ENCODE measurements around the gene FOXP1.

The FOXP1 gene

DNA sequence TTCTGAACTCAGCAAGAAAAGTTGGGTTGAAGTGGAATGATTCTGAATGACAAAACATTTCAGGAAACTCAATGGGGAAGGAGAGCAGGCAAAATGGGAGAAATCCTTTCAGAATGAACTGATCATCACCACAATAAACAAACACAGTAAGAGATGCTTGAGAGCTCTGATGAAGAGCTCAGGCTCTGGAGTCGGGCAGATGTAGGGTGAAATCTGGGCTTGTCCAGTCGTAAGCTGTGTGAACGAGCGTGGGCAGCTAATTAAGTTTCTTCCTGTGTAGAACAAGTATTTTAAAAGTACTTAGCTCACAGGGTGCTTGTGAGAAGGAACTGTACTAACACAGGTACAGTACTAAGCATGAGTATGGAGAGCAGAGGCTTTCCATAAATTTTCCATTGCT lies 406.2 kb downstream of the FOXP1 start:
- no peak for DNase-seq (ENCODE audit: low read depth in 2 of 2)

DNA sequence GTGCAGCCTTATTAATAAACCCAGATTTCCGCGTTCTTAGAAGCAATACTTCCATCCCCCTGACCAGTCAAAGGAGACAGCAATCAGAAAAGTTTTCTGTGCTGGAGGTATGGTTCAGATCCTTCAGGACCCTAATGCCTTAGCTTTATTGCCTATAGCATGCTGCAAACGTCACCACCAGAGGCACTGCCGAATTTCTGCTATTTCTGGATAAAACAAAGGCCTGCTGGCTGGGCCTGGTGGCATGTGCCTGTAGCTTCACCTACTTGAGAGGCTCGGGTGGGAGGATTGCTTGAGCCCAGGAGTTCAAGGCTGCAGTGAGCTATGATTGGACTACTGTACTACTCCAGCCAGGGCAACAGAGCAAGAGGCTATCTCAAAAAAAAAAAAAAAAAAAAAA lies 407.2 kb downstream of the FOXP1 start:
- DNase-seq (ENCODE audit: low read depth in 2 of 2), result no peak

DNA sequence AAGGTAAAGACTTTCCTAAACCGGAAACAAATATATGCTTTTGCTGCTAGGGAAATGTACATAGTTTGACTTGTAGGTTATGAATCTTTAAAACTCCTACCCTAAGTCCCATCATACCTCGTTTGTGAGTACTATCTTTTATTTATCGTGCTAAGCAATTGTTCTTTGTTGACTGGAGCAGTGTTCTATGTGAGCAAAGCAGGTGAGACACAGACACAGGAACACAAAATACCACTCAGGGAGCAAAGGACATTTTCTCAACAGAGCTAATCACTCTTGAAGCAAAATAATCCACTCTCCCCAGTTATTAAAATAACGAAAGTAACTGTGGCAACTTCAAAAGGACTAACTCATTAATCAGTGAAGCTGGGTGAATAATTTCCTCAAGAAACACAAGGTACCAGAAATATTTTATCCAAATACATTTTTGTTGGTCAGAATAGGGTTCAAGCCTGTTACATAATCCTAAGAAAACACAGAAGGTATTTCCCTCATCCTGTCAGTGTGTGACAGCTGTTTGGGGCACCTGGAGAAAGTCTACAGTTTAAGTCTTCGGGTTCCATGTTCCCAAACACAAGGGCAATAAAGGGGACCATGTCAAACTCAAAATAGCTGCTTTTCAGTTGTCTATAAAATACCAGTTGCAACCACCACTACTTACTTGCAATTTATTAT lies 407.7 kb downstream of the FOXP1 start:
- no peak for DNase-seq (ENCODE audit: low read depth in 2 of 2)

DNA sequence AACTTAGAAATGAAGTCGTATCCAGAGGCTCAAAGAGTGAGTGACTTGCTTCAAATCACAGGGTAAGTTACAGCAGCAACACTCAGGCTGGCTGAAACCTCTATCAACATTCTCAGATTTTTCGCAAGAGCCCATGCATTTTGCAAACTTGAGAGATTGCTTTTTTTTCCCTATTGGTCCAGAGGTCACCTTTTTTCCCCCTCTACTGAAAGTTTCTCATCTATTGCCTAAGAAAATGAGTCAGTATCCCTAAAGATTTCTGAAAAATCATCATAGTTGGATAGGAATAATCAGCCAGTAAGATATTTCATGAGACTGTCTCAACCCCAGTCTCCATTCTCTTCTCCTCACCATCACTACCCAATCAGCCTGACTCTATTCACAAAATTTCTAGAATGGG lies 410.6 kb downstream of the FOXP1 start:
- no peak for DNase-seq (ENCODE audit: low read depth in 2 of 2)

DNA sequence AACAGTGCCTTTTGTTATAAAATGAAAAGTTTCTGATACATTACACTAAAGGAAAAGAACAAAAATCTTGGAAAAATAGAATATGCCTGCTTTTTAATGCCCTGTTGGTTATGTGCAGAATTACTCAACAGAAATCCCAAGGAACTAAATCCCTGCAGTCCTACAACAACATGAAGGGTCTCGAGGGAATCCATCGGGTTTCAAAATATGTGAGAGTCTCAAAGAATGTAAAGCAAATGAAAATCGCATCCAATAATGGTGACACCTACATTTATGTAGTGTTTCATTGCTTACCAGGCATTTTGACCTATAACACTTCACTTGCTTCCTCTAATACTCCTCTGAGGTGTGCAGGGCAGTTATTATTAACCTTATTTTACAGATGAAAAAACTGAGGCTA lies 411.3 kb downstream of the FOXP1 start:
- no peak for DNase-seq (ENCODE audit: low read depth in 2 of 2)

DNA sequence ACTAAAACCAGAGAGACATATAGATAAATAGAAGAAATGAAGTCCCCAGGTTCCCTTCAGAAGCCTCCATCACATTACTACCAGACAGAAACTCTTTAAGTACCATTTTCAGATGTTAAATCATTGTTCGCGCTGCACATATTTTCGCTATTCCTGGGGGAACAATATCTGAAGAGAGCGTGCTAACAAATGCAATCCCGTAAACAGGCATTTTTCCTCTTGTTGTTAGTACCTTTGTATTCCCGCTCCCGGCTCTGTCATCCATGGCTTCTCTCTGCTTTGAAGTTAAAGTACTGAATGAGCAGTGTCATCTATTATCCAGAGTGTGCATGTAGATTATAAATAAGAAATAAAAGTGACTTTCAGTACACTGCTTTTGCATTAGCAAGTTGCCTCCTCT lies 412.3 kb downstream of the FOXP1 start:
- DNase-seq (ENCODE audit: low read depth in 2 of 2), result no peak

DNA sequence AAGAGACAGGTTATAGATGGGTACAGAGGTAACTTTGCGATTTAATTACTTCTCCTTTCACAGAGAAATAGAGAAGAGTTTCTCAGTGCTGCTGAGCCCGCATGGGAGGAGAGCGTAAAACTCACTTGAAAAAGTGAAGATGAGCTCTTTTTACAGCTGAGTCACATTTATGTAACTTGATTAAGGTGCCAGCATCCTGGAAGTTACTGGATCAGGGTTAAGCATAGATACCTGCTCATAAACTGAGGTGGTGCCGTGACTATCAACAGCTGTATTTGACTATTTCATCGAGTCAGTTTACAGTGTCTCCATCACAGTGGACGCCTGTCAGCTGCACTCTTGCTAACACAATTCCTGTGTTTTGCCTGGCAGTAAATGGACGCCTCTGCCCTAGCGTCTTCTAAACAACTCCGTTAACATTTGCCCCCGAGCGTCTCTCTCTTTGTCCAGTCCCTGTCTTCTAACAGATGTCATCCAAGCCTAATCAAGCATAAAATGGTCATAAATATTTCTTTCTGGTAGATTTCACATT lies 414.6 kb downstream of the FOXP1 start:
- DNase-seq (ENCODE audit: low read depth in 2 of 2), result no peak

DNA sequence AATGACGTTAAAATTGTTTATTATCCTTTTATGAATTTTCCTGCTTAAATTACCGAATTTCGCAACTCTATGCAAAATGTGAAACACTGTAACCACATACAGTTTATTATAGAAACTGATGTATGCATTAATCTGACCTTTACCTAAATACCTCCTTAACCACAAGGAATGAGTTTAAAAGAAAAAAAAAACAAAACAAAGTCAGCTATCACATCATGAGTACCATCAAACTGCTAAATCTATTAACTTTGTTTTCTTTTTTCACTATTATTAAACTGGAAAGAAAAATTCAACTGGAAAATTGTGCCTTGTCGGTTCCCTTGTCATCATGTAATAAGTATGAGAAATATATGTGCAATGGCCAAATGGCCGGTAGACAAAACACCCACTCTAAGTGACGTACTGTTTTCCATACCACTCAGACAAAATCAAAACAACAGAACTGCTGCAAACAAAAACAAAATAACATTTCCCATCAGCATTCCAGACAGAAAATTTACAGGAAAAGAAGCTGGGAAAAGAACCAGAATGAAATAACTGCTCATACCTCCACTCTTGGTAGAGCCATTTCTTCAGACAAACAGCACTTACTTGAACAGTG lies 415.3 kb downstream of the FOXP1 start:
- no peak for DNase-seq (ENCODE audit: low read depth in 2 of 2)

DNA sequence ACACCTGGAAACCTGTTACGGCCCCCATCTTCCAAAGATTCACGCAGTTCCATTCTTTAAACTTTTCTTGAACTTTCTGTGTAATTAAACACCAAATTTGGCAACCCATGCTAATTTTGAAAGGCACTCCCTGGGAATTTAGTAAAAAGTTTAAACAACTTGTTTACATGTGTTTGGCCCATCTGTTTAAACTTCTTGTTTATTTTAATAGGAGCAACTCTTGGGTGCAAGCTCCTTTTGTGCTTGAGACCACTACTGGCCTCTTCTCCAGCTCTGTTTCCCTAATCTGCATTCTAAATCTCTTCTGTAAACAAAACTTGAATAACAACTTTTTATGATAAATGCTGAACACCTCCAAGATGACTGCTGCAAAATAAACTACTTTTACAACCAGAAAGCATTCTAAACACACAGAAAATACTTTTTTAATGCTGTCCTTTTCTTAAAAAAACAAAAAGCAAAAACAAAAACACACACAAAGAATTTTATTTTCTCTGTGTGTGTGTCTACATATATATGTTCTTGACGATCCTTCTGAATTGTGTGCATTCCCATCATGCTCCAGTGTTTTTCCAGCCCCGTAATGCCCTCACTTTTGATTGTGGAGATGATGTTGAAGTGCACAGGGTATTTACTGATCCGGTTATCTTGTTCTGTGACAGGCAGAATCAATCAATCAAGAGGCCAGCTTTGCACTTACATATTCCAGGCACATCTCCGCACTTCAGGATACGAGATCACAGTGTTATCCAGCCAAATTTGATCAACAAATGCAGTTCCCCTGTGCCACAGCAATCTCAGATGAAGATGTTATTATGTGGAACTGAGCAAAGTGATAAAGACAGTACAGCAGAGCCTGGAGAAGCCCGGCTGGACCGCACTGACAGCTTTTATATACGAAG lies 416.9 kb downstream of the FOXP1 start:
- DNase-seq (ENCODE audit: low read depth in 2 of 2), result no peak

DNA sequence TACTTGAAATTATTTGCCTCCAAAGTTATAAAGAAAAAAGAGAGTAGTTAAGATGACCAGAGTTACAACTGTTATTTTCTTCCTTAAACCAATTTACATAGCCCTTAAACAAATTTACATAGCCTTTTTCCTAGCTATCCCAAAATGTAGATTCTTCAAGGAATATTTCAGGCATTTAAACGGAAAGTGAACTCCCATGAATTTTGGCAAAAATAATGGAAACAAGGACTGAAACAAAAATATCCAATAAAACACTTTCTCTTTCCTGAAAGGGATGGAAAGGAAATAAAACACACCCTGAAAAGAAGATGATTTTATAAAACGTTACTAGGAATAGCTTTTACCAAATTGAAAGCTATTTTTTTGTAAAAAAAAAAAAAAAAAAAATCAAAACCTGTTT lies 418.6 kb downstream of the FOXP1 start:
- DNase-seq (ENCODE audit: low read depth in 2 of 2), result no peak

DNA sequence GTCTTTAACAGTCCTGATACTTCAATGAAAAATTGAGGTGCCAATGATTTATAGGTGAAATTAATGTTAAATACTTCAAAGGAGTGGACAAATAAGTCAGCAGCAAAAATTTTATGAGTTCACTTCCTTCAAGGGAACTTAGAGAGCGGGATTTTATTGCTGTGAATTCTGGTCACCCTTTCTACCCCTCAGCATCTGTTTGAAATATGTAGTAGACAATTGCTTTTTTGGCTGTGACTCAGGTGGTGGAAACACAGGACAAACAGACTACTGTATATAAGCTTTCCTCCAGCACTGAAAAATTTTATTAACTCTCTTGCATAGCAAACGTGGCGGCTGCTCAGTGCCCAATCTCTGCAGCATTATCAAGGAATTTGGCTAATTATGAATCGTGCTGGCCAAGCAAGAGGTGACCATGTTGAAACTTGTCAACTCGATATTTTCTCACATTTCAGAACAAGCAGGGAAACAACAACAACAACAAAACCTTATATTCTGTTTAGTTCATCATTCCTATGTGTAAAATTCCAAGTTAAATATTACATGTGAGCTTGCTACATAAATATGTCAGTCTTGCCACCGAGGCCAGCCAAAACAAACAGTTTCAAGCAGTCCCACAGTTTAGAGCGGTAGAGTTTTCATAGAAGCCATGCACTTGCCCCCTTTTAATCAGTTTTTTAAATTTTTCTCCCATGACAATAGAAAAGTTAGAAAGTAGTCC lies 420.2 kb downstream of the FOXP1 start:
- DNase-seq (ENCODE audit: low read depth in 2 of 2), result no peak

DNA sequence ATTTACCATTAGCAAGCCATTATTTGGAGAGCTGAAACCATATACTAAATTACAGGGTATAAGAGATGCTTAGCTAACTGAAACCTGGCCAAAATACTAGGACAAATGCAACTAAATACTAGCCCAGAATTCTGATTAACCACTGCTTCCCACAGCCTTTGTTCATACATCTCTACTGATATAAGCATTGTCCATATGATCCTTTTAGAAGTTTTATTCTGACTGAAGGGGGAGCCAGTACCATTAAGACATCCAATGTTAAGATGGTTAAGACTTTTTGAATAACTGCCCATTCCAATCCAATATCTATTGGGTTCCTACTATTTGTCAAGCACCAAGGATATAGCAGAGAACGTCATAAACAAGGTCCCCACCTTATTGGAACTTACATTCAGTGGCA lies 421.3 kb downstream of the FOXP1 start:
- no peak for DNase-seq (ENCODE audit: low read depth in 2 of 2)

DNA sequence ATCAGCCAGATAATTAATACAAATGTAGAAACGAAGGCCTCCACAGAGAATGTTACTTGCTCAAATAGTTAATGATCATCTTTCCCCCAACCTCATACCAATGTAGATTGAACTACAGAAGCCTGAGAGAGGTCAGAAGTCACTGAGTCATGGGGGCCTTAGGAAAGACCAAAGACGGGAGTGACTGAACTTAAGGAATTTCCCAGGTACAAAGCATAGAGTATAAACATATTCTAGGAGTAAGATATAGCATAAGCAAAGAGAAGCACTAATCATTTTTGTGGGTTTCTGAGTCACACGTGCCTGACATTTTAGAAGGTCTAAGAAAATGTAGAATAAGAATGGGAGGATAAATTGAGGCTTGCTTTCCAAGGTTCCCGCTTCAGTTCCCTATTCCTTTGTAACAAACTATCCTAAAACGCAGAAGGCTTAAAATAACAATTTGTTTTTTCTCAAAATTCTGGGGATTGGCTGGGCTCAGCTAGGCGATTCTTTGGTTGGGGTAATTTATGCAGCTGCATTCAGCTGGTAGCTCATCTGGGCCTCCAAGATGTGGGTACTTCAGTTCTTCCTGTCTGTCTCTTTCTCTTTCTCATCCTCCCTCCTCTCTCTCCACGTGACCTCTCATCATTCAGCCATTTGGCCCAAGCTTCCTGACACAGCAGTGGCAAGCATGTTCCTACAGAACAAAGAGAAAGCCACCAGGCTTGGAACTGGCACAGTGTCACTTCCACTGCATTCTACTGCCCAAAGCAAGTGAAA lies 422.6 kb downstream of the FOXP1 start:
- no peak for DNase-seq (ENCODE audit: low read depth in 2 of 2)

DNA sequence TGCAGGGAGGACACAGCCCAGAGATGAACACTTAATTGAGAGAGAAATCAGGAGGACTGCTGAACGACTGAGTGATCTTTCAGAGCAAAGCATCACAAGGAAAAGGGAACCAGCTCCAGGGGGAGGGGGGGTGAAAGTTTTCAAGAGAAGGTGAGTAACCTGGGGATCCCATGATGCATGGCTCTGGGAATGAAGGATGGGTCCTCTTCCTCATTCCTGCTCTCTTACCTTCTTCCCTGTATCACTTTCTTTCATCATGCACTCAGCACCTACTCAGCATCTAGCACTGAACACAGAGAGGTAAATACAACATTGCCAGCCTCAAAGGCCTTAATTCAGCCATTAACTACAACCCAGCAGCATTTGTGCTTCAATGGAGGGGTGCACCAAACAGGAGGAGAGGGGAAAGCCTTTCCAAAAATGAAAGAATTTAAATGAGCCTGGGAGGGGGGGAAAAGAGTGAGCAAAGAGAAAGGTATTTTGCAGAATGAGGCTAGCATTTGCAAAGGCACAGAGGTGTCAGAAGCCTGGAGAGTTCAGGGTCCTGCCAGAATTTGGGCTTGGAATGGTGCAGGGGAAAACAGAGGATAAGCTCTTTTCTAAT lies 427.4 kb downstream of the FOXP1 start:
- DNase-seq (ENCODE audit: low read depth in 2 of 2), result no peak

DNA sequence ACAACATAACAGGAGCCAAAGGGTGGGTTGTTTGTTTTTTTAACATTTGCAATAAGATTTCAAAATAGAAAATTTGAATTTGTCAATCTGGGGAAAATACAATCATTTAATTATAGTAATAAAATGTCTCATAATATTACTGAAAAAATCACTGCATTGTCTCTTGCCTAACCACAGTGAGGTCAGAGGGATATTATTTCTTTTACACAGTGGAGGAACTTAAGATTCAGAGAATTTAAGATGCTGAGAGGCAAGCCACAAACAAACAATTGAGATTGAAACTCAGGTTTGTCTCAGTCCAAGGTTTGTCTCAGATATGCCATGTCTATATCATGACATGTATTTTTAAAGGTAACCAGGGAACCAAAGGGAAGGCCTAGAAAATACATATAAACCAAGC lies 428.7 kb downstream of the FOXP1 start:
- no peak for DNase-seq (ENCODE audit: low read depth in 2 of 2)

DNA sequence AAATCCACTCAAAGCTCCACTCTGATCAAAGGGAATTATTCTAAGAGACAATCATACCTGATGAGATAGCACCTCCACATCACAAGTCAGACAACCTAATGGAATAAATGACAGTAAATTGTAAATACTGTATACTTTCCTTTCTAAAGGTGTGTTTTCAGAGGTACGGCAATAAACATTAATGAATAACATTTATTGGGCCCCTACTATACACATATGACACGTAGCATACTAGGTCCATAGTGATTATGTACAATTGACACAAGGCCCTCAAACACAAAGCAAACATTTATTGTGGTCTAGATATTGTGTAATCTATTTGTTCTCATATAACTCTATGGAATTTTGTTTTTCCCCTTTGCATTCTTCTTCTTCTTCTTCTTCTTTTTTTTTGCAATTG lies 429.8 kb downstream of the FOXP1 start:
- DNase-seq (ENCODE audit: low read depth in 2 of 2), result no peak

DNA sequence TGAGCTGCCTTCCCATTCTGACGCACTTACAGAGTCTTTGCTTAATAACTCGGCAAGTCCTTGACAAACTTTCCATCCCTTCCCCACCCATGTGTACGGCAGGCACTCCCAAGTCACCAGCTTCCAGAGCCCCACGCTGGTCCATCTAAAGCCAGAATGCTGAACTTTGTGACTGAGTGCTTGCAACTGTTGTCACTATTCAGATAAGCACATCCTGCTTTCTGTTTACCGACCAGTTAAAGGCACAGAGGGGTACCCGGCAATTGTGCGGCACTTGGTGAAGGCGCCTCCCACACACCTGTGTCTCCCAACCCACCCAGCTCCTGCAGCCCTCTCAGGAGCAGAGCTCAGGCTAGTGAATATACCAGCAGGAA lies 430.6 kb downstream of the FOXP1 start:
- DNase-seq (ENCODE audit: low read depth in 2 of 2), result no peak

DNA sequence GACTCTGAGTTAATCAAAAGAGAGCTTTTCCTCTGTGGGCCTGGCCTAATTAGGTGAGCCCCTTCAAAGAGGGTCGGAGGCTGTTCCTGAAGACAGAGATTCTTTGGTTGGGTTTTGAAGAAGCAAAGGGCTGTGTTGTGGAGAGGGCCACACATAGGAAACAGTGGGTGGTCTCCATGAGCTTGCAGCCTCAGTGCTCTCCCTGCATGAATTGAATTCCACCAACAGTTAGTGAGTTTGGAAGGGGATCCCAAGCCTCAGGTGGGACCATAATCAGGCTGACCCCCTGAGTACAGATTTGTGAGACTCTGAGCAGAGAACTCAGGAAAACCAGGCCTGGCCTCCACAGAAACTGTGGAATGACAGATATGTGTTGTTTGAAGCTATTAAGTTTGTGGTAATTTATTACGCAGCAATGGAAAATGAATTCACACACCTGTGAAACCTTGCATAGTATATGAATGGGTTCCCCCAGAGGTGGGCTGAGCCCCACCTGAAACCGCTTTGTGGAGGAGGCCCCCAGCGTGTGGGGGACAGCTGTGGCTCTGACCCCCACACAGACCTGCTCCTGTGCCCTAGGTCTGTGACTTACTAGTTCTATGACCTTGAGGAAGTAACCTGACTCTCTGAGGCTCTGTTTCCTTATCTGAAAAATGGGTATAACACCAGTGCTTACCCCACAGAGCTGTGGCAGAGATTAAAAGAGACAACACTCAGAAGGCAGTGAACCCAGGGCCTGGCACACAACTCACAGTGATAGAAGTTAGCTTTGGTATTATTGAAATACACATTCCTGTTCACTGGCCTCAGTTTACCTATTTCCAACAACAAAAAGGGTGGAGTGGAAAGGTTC lies 431.3 kb downstream of the FOXP1 start:
- DNase-seq (ENCODE audit: low read depth in 2 of 2), result no peak

DNA sequence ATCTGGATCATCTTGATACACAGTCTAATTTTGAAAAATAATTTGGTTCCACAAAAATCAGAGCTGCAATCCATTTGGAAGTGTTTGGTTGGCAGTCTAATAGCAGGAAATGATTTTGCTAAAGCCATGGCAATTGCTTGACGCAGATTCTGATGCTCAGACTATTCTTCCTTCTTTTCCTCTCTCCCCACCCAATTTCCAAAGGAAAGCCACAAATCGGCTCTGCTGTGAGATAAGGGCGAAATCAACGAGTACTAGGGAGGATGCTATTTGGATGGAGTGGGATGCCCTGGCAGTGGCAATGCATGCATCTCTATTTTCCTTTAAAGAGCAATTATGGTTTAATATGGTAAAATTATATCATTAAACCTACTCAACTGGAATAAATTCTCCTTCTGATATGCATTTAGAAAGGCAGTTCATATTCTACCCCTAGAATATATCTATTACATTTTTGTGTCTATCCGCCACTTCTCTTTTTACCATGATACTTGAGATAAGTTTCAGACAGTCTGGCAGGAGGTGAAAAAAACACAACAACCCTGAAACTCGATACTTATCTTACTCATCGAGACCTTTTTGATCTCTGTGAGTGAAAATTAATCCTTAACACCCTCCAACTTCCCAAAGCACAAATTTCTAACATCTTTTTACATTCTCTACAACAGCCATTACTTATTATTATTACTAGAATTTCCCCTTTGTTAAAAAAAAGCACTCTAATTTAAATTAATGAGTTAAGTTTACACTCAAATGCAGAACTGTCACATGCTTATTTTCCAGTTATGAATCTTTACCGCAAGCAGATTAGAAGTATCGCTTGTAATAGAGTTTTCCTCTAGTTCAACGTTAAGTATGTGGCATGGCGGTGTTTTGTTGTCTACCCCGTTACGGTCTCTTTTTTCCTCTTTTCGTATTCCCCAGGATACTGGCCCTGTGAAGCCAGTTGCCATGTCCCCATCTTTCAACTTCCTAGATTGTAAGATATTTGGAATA lies 433.3 kb downstream of the FOXP1 start:
- DNase-seq (ENCODE audit: low read depth in 2 of 2), result no peak

Data from stimulated activated CD8-positive, alpha-beta memory T cell treated with anti-CD3 and anti-CD28 coated beads, Interleukin-2, amount 100 ng/mL, for 48 hours (primary cell).